ENCODE results near the gene RAB29.

RAB29 gene

DNA sequence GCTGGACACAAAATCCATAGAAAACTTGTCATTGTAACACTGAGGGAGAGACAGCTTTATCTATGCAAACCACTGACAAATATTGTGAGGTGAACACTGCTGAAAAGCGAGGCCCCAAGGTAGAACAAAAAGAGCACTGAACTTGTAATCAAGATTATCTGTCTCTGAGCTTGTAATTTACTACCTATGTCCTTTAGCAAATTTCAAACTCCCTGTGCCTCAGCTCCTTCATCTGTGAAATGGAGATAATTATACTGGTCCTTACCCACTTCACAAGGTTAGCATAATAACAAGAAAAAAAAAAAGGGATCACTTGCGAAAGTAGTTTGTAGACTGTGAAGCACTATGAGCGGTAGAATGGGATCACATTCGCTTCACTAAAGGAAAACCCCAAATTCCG lies 20.4 kb downstream of the RAB29 start:
- no peaks in the 10 kb centered on the region for H3K79me2 ChIP-seq (ENCODE audit: insufficient read depth, low read depth)
- TF ChIP-seq, protein P1, sequence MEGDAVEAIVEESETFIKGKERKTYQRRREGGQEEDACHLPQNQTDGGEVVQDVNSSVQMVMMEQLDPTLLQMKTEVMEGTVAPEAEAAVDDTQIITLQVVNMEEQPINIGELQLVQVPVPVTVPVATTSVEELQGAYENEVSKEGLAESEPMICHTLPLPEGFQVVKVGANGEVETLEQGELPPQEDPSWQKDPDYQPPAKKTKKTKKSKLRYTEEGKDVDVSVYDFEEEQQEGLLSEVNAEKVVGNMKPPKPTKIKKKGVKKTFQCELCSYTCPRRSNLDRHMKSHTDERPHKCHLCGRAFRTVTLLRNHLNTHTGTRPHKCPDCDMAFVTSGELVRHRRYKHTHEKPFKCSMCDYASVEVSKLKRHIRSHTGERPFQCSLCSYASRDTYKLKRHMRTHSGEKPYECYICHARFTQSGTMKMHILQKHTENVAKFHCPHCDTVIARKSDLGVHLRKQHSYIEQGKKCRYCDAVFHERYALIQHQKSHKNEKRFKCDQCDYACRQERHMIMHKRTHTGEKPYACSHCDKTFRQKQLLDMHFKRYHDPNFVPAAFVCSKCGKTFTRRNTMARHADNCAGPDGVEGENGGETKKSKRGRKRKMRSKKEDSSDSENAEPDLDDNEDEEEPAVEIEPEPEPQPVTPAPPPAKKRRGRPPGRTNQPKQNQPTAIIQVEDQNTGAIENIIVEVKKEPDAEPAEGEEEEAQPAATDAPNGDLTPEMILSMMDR (conservative IDR thresholded peaks at IDR 0.05; ENCODE audit: low read depth, low read length): no peak
- no peak overlapping the region for H3K27ac ChIP-seq
- no peaks in the 10 kb centered on the region for H4K20me1 ChIP-seq (ENCODE audit: insufficient read depth)
- H2AFZ ChIP-seq (ENCODE audit: low read depth): no peak overlapping the region
- no peak overlapping the region for H3K4me2 ChIP-seq
- no peaks in the 10 kb centered on the region for H3K36me3 ChIP-seq (ENCODE audit: insufficient read depth)
- H3K27me3 ChIP-seq (ENCODE audit: insufficient read depth, low read depth): no peaks in the 10 kb centered on the region
- no peak overlapping the region for H3K4me3 ChIP-seq (IDR thresholded peaks at IDR 0.05; ENCODE audit: insufficient read depth, low read depth, low read length)
- H3K4me1 ChIP-seq (ENCODE audit: low read depth, poor library complexity, severe bottlenecking): peaks cover 15% of the 10 kb centered on the region
- no peak overlapping the region for H3K9ac ChIP-seq

DNA sequence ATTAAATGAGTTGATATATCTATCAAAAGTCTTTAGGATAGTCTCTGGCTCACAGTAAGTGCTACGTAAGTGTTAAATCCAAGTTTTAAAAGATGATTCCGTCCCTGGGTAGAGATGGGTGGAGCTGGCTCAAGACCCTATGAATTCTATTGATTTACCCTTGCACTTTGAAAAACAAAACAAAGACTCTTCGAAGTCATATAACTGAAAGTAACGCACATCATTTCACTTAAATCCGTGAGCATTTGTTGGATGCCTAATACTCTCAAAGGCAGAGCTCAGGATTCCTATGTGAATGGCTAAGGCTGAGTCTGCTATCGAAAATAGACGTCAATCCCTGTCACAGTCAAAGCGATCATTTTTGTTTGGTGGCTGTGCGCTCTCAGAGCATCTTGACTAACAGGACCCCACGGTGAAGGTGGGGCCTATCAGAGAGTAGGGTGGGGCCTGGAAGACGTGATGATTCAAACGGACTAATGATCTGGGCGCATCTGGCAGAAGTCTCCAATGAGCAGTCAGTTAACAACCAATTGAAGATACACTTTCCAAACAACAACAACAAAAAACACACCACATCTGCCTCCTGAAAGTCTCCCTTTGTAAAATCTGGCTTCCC lies 24.1 kb downstream of the RAB29 start:
- peak overlapping the region; percentile 93 for H2AFZ ChIP-seq (ENCODE audit: low read depth)
- H3K79me2 ChIP-seq (ENCODE audit: insufficient read depth, low read depth): peaks cover 35% of the 10 kb centered on the region
- peak overlapping the region; percentile 62; the same call in 1 of the 2 replicates for H3K27ac ChIP-seq
- peaks cover 30% of the 10 kb centered on the region for H4K20me1 ChIP-seq (ENCODE audit: insufficient read depth)
- H3K4me3 ChIP-seq (IDR thresholded peaks at IDR 0.05; ENCODE audit: insufficient read depth, low read depth, low read length): no peak overlapping the region
- H3K27me3 ChIP-seq (ENCODE audit: insufficient read depth, low read depth): no peaks in the 10 kb centered on the region
- H3K4me1 ChIP-seq (ENCODE audit: low read depth, poor library complexity, severe bottlenecking): peaks cover 34% of the 10 kb centered on the region
- TF ChIP-seq, protein P1 (conservative IDR thresholded peaks at IDR 0.05; ENCODE audit: low read depth, low read length): no peak
- peak overlapping the region; percentile 63 for H3K9ac ChIP-seq
- H3K4me2 ChIP-seq: peak overlapping the region; percentile 71
- H3K36me3 ChIP-seq (ENCODE audit: insufficient read depth): no peaks in the 10 kb centered on the region

DNA sequence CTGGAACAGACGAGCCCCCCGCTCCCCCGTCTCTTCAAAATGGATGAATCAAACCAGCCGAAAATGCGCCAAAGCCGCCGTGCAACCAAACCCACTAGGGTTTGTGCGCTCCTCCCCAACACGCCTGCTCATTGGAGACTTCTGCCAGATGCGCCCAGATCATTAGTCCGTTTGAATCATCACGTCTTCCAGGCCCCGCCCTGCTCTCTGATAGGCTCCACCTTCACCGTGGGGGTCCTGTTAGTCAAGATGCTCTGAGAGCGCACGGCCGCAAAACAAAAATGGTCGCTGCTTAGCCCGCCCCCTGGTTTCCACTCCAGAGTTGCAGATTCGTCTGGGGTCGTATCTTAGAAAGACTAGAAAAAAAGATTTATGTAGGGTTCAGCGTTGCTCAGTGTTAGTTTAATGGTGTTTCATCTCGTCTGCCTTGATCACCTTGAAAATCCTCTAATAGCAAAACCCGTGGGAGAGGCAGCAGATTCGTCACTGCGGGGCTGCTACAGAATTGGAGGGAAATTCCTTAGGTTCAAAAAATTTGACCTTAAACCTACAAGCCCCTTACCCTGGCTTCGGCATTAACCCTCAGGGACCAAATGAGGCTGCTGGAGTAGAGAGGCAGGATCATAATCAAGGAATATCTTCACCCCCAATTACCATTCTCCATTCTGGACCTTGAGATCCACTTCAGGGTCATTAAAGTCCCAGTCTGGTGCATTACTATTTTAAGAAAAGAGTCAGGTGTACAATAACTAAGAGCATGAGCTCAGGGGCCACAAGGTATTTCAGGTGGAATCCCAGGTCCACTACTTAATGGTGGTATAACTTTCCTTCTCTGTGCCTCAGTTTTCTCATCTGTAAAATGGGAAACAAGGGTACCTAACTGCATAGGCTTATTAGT lies 24.9 kb downstream of the RAB29 start, which contains the start of gene NUCKS1:
TSS of gene NUCKS1 (minus strand) at position 45 of the 898 bp plus-strand sequence. CDS start 209 bp downstream, outside the sequence.
- Histone ChIP-seq H2AFZ (ENCODE audit: low read depth) (peak within 1 kb of the TSS; percentile 93), H3K4me3 (IDR thresholded peaks at IDR 0.05; ENCODE audit: insufficient read depth, low read depth, low read length) (peak within 1 kb of the TSS; percentile 97), H3K36me3 (ENCODE audit: insufficient read depth) (no peaks in the 10 kb centered on the region), H3K27ac (peak within 1 kb of the TSS; percentile 62), H3K9ac (peak within 1 kb of the TSS; percentile 63), H4K20me1 (ENCODE audit: insufficient read depth) (peaks cover 36% of the 10 kb centered on the region), H3K27me3 (ENCODE audit: insufficient read depth, low read depth) (no peaks in the 10 kb centered on the region), H3K4me1 (ENCODE audit: low read depth, poor library complexity, severe bottlenecking) (peaks cover 40% of the 10 kb centered on the region), H3K4me2 (peak within 1 kb of the TSS; percentile 99), H3K79me2 (ENCODE audit: insufficient read depth, low read depth) (peaks cover 42% of the 10 kb centered on the region)
- TF ChIP-seq, protein P1 (conservative IDR thresholded peaks at IDR 0.05; ENCODE audit: low read depth, low read length): no peak; the same call in 1 of the 2 replicates

DNA sequence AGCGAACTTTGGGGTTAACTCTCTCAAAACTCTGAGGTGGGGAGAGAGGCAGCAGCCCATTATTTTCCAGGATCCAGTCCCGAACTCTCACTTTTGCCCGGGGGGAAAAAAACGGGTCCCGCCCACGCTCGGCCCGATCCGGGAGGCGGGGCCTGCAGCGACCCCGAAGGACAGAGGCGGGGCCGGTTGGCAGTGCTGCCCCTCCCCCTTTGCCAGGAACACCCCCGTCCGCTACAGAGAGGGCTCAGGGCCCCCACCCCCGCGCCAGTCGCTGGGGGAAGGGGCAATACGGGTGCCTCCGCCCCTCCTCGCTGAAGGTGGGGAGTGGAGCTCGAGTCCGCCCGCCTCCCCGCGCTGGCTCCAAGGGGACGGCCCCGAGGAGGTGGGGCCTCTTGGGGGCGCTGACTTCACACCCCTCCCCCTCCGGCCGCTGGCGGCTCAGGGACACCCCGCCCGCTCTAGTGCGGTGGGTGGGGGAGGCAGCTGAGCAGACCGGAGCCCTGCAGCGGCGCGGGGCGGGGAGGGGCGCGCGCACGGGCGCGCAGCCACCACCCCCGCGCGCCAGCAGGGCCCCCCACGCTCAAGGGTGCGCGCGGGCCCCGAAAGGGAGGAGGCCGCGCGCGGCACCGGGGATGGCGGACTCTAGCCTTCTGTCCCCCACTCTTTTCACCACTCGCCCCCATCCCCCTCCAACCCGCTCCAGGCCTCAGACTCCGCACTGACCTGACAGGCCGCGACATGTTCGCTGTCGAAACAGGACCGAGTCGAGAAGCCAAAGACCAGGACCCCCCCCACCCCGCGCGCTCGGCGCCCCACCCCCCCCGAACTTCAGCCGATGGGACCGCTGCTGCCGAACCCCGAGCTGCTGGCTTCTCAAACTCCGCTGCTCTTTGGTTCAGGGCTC lies 25.8 kb downstream of the RAB29 start:
- Histone ChIP-seq H3K9ac (peak overlapping the region; percentile 63), H4K20me1 (ENCODE audit: insufficient read depth) (peaks cover 42% of the 10 kb centered on the region), H3K79me2 (ENCODE audit: insufficient read depth, low read depth) (peaks cover 51% of the 10 kb centered on the region), H3K4me1 (ENCODE audit: low read depth, poor library complexity, severe bottlenecking) (peaks cover 41% of the 10 kb centered on the region), H3K36me3 (ENCODE audit: insufficient read depth) (no peaks in the 10 kb centered on the region), H3K4me2 (peak overlapping the region; percentile 99), H3K27ac (peak overlapping the region; percentile 62), H3K4me3 (IDR thresholded peaks at IDR 0.05; ENCODE audit: insufficient read depth, low read depth, low read length) (peak overlapping the region; percentile 97), H2AFZ (ENCODE audit: low read depth) (no peak overlapping the region), H3K27me3 (ENCODE audit: insufficient read depth, low read depth) (no peaks in the 10 kb centered on the region)
- TF ChIP-seq, protein P1 (conservative IDR thresholded peaks at IDR 0.05; ENCODE audit: low read depth, low read length): no peak
